Adrenal gland (tissue), 12 donors: ENCODE results near the gene TAF3. TPM values are rescaled to one million over a fixed set of nuclear protein-coding genes. Genes with fewer than 3 reads are reported as not detected.
A peak's percentile ranks its signal among the peaks of the same experiment; 100 is the strongest.

ENCODE experiments used
- DNase-seq, 7 donors: peaks; one replicate each; pipeline ENCODE4 v3.0.0-alpha.2; 2019 to 2020
- H3K27ac ChIP-seq, 5 donors: fragments of 200-600 bp; sonication (generic) in 4 of 5; 1 replicate in 3 of 5; 2 replicates in 2 of 5; pipeline versions ENCODE4 v1.5.1 to v1.8.0; 2016 to 2020; ENCODE audit warnings: mild to moderate bottlenecking in 1 of 5
- H3K27me3 ChIP-seq: fragments of 200-600 bp; 2 replicates; pipeline ENCODE4 v1.8.0; 2021
- H3K36me3 ChIP-seq, 2 donors: fragments of 200-600 bp; replicated peaks in 1 of 2; 1 replicate in 1 of 2; 2 replicates in 1 of 2; pipeline versions ENCODE4 v1.5.1 to v1.8.0; 2018 to 2022
- H3K4me1 ChIP-seq, 2 donors: fragments of 200-600 bp; replicated peaks in 1 of 2; 1 replicate in 1 of 2; 2 replicates in 1 of 2; pipeline versions ENCODE4 v1.5.1 to v1.8.0; 2018 to 2021
- H3K4me3 ChIP-seq, 4 donors: fragments of 200-600 bp; sonication (generic) in 3 of 4; one replicate each; pipeline ENCODE4 v1.5.1; 2016 to 2018
- H3K9me3 ChIP-seq, 3 donors: fragments of 200-600 bp; sonication (generic) in 1 of 3; replicated peaks in 1 of 3; 1 replicate in 2 of 3; 2 replicates in 1 of 3; pipeline versions ENCODE4 v1.5.1 to v1.8.0; 2016 to 2021
- CTCF ChIP-seq, 6 experiments: fragments of 450-650 bp in 4 of 6; fragments of 200-600 bp in 2 of 6; sonication (generic) in 1 of 6; IDR thresholded peaks; 1 replicate in 5 of 6; 2 replicates in 1 of 6; pipeline versions ENCODE4 v1.5.1 to v1.8.0; 2016 to 2021; ENCODE audit warnings: antibody characterized with exemption in 6 of 6, mild to moderate bottlenecking in 2 of 6, moderate library complexity in 1 of 6
- POLR2A ChIP-seq, 2 donors: fragments of 450-650 bp; IDR thresholded peaks; one replicate each; pipeline ENCODE4 v1.6.1; 2017; ENCODE audit warnings: antibody characterized with exemption in 2 of 2, mild to moderate bottlenecking in 2 of 2, moderate library complexity in 1 of 2
- WGBS, 4 donors: extraction: QIAGEN DNeasy Blood & Tissue Kit in 2 of 4; methylation state at CpG; one replicate each; pipeline versions ENCODE4 v1.1.5 to v1.1.7; 2013 to 2017; 5-methylcytosine and 5-hydroxymethylcytosine counted together
- intact Hi-C, 2 donors: fragments of 100-400 bp; cut with DNase I; formaldehyde crosslinking; loops; one replicate each; pipeline versions ENCODE4 v1.14.1 to v1.15.0; 2022 to 2023
- polyA plus RNA-seq, 3 donors: library from polyadenylated mRNA; stranded (reverse); fragments of 200-250 nt in 2 of 3; fragments of 350-450 nt in 1 of 3; fragmentation: Illumina TruSeq in 1 of 3; extraction: RNeasy Lipid Tissue Mini Kit (QIAGEN cat#74804) in 1 of 3; gene quantifications; one replicate each; pipeline ENCODE4 v1.2.3, GENCODE V29; 2013 to 2014
- total RNA-seq, 9 donors: library from RNA; depleted of rRNA in 4 of 9; stranded (reverse); fragments of >200 nt in 4 of 9; fragments of 120-200 nt in 1 of 9; fragmentation: NEBNext Ultra II Directional in 1 of 9; extraction: Animal tissue kit (Norgen Biotek cat#: 25700) in 1 of 9; gene quantifications; one replicate each; pipeline versions ENCODE4 v1.1.0 to v1.2.4, GENCODE V29; 2013 to 2023
- donor health status: healthy with polysubstance abuse.
- donor health status: Bipolar disorder and iron deficiency.
- donor health status: DM: yes; HTN: yes; CAD: no.
- donor health status: DM: no; HTN: no; CAD: no.
- donor health status: DM: no; HTN: no; CAD: no.
- donor health status: DM: yes; HTN: yes; CAD: no.

Gene TAF3
- total and polyA plus RNA-seq, 12 donors = 3.5 to 16.6 (median 7.6) TPM

DNA sequence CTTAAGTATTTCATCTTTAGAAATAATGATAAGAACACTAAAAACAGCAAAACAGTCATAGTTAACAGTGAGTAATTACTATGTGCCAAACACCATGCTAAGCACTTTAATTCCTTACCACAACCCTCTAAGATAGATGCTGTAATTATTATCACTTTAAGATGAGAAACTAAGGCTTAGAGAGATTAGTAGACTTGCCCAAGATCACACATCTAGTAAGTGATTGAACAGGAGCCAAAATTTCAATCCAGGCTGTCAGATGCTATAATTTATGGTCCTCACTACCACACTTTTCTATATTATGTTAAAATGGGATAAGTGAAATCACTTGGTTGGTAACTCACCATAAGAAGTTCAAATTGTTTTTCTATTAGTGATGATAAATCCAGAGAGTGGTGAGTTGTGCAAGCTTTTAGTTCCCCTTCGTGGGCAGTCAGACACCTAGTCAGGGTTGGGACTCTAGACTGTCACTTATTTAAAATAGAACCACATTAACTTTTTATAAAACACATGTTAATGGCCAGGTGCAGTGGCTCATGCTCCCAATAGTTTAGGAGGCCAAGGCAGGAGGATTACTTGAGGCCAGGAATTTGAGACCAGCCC lies 150.3 kb downstream of the TAF3 start:
- Histone ChIP-seq H3K27ac (no peak overlapping the region), H3K27me3 (no peaks in the 10 kb centered on the region), H3K36me3 (no peaks in the 10 kb centered on the region), H3K4me3 (no peak overlapping the region), H3K9me3 (no peaks in the 10 kb centered on the region), H3K4me1 (no peaks in the 10 kb centered on the region)
- no peak for DNase-seq
- WGBS, 4 donors = 77 to 81% (median 79%) methylated on average over 1 of the region's 1 CpG
- intact Hi-C loops = no loop called here
- no peak for TF ChIP-seq CTCF (IDR thresholded peaks at IDR 0.05)
- TF ChIP-seq POLR2A (IDR thresholded peaks at IDR 0.05) = no peak

DNA sequence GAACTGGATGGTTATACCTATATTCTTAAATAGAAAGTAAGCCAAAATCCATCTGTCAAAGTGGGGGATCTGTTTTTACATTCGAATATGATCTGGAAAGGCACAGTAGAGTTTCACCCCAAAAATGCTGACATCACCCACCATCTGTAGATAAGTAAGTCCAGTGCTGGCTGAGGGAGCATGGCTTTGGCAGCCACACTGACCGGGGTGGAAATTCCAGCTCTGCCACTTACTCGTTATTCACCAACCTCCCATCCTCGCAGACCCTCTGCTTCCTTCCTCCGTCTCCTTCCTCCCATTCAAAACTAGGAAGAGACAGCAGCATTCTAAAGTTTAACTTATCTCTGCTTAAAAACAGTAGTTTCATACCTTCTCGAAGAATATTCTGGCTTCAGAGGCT lies 151.3 kb downstream of the TAF3 start:
- 74 to 85% (median 80%) methylated on average over 6 of the region's 6 CpGs for WGBS, 4 donors
- Histone ChIP-seq H3K27ac (no peak overlapping the region), H3K4me1 (no peaks in the 10 kb centered on the region), H3K36me3 (no peaks in the 10 kb centered on the region), H3K4me3 (no peak overlapping the region), H3K9me3 (no peaks in the 10 kb centered on the region), H3K27me3 (no peaks in the 10 kb centered on the region)
- peak in 1 of 7 donors; percentile 10 for DNase-seq
- TF ChIP-seq CTCF (IDR thresholded peaks at IDR 0.05) = no peak
- no peak for TF ChIP-seq POLR2A (IDR thresholded peaks at IDR 0.05)
- intact Hi-C loops = no loop called here

DNA sequence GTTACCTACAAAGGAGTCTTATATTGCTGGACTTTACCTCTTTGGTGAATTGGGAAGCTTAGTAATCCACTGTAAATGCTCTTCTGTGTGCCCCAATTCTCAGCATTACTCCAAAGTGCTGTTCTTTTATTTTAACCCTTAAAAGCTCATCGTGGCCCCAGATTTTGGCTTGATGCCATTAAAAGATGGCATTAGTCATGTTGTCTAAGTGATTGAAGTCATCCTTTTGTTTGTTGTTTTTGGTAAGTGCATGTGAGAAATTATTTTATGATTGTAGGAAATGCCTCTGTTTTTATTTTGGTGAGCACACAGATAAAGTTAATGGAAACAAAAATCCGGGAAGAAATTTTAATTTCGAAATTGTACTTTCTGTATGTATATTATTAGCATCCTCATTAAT lies 153.6 kb downstream of the TAF3 start:
- no peak for DNase-seq
- TF ChIP-seq CTCF (IDR thresholded peaks at IDR 0.05) (no peak), POLR2A (IDR thresholded peaks at IDR 0.05) (no peak)
- Histone ChIP-seq H3K27ac (no peak overlapping the region), H3K36me3 (no peaks in the 10 kb centered on the region), H3K9me3 (no peaks in the 10 kb centered on the region), H3K4me3 (no peak overlapping the region), H3K27me3 (no peaks in the 10 kb centered on the region), H3K4me1 (no peaks in the 10 kb centered on the region)
- WGBS, 4 donors = 58 to 69% (median 66%) methylated on average over 3 of the region's 3 CpGs
- intact Hi-C loops = no loop called here

DNA sequence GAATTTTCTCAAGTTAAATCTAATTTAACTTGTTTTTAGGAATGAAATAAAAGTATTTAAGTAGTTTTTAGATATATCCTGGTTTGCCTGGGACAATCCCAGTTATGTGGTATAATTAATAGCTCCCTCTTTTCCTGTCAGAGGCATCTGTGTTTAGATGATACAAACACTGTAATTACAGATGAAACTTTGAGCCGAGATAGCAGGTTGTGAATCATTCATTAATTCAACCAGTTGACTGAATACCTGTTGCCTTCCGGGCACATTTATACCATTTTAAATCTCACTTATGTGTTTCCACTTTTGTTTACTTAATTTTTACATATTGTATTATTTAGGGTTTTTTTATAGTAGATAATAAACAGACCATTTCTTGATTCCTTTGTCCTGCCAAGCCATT lies 154.1 kb downstream of the TAF3 start:
- H3K36me3 ChIP-seq = no peaks in the 10 kb centered on the region
- 83 to 93% (median 85%) methylated on average over 2 of the region's 2 CpGs for WGBS, 4 donors
- no peak overlapping the region for H3K27ac ChIP-seq
- no peaks in the 10 kb centered on the region for H3K27me3 ChIP-seq
- H3K9me3 ChIP-seq = no peaks in the 10 kb centered on the region
- no peak overlapping the region for H3K4me3 ChIP-seq
- no peaks in the 10 kb centered on the region for H3K4me1 ChIP-seq
- TF ChIP-seq POLR2A (IDR thresholded peaks at IDR 0.05) (no peak), CTCF (IDR thresholded peaks at IDR 0.05) (no peak)
- no peak for DNase-seq
- intact Hi-C loops = no loop called here
